ENCODE results near the gene CRISP1.
"Not testable (repeated sequence)": the region's sequence is repeated elsewhere in the genome, so short reads cannot be mapped to it uniquely, and the experiment has no call there.

The CRISP1 gene

DNA sequence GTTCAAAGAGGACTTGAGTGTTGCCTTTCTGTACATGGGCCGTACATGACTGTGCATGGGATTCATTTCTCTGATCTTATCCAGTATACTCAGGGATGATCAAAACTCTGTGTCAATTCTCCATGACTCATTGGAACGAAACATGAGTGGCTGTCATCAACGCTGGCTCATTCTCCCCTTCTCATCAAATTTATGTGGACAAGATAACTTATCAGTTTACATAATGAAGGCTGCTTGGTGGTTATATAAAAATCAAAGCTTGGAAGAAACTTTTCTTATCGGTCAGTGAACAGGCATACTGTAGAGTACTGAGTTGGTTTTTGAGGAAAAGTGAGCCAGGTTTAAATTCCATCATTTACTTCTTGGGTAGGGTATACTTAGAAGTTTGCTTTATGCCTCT, 24.9 kb downstream of the CRISP1 start:
- DNase-seq (ENCODE audit: low spot score) = no peak

DNA sequence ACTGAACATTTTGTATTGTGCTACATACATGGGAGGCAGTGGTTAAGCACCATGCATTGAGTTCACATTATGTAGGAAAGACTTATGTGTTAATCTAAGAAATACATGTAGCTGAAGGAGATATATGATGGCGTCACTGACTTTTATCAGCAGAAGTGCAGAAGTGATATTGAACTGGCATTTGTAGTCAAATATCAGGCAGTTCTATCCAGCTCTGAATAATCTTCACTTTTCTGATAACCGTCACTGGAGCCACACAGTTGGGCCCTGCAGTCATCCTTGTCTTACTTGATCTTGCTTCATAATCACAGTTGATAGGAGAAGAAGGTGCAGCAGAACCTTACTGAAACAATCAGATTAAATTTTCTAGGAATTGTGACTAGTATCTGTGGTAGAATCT, 26.4 kb downstream of the CRISP1 start:
- no peak for DNase-seq (ENCODE audit: low spot score)

DNA sequence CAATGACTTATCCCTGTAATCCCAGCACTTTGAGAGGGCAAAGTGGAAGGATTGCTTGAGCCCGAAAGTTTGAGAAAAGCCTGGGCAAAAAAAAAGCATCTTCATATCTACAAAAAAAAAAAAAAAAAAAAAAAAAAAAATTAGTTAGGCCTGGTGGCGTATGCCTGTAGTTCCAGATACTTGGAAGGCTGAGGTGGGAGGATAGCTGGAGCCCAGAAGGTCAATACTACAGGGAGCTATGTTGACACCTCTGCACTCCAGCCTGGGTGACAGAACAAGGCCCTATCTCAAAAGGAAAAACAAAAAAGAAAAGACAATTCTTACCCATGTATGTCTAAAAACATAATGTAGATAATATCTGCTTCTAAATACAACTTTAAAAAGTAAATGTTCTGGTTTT, 27.2 kb downstream of the CRISP1 start:
- DNase-seq (ENCODE audit: low spot score) = no peak

DNA sequence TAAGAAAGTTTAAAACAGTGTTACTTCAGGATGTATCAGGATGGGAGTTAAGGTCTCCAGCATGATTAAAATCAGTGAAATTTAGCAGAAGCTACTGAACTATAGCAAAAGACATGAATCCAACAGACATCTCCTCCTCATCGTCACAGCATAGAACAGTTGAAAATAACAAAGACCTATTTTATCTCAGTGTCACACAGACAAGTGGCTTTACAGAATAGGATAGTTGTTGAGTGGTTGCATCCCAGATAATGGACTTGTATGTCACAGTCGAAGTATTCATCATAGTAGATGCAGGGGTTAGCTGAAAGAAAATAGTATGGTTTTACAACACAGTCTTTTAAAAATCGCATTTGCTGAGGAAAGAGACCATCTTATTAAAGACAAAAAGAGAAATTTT, 31.2 kb downstream of the CRISP1 start:
- no peak for DNase-seq (ENCODE audit: low spot score)

DNA sequence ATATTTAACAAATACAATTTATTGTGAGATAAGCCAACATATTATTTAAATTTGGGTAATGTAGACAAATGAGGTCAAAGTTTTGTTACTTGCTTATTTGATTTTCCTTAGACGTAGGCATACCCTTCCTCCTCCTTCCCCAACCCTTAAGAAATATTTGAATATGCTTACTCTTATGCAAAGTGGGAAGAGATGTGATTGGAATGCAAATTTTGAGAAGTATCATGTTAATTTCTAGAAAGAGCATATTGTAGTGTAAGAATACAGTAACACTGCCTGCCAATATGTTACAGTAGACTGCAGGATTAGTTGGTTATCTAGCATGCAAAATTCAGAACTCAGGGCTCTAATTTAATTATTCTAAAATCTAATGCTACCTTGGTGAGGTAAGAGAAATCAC, 32.9 kb downstream of the CRISP1 start:
- no peak for DNase-seq (ENCODE audit: low spot score)

DNA sequence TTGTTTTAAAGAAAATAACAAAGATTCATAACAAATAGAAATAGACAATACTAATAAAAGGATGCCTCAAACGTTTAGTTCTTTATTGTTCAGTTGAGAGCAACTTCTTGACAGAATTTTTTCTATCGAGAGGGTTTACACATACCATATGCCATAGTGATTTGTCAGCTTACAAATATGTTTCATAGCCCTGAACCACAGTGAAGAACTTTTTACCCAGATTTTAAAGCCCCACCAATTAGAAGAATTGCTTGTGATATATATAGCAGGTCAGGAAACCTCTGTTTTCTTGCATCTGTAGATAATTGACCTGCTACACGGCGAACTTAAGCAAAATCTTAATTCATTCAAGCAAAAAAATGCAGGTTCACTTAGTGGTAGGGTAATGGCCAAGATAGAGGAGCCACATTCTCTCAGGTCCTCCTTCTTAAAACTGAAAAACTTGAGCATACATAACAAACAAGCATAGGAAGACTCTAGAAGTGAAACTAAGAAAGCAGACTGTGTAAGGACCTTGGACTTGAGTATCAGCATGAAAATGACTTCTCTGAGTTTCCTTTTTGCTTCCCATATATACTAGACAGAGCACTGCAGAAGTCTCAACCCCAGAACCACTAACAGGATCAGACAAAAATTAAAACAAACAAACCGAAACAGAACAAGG, 39.5 kb downstream of the CRISP1 start:
- no peak for DNase-seq (ENCODE audit: low spot score)

DNA sequence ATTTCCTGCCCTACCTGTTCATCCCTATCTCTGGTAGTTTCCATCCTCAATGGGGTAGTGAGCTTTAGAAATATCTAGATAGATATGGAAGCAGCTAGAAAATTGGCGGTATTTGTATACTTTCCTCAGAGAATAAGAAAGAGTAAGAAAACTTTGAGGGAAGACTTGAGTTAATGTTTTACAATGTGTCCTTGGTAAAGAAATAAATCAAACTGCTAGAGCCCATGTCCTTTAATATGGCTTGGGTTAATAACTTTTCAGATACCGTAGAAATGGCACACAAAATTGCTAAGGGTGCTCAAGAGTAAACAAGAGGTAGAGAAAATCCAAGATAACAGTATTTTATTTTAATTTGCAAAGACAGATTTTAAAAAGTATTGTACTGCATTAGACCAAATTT, 51.2 kb downstream of the CRISP1 start:
- DNase-seq (ENCODE audit: low spot score) = no peak

DNA sequence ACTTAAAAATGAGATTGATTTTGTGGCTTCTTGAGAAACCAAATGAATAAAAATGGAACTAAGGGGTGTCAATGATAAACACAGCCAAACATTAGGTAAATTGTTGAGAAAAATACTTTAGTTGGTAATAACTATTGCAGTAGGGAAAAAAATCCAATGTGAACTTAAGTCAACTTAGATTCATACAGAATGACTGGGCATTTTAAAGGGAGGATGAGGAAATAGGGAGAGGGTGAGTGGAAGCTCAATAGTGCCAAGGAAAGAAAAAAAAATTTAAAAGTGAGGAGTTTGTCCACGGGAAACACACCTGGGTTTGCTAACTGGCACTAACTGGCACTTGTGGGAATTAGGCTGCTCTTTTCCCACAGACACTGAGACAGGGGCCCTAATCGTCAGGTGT, 53.1 kb downstream of the CRISP1 start:
- no peak for DNase-seq (ENCODE audit: low spot score)

DNA sequence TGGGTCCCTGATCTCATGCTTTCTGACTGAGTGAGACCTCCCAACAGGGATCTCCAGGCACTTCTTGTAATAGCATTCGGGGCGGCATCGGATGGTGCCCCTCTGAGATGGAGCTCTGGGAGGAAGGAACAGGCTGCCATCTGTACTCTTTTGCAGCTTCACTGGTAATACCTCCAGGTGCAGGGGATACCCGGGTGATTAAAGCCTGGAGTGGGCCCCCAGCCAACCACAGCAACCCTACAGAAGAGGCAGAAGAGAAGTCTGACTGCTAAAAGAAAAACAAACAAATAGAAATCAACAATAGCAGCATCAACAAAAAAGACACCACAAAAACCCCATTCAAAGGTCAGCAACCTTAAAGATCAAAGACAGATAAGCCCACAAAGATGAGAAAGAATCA, 60.2 kb downstream of the CRISP1 start:
- no peak for DNase-seq (ENCODE audit: low spot score)

DNA sequence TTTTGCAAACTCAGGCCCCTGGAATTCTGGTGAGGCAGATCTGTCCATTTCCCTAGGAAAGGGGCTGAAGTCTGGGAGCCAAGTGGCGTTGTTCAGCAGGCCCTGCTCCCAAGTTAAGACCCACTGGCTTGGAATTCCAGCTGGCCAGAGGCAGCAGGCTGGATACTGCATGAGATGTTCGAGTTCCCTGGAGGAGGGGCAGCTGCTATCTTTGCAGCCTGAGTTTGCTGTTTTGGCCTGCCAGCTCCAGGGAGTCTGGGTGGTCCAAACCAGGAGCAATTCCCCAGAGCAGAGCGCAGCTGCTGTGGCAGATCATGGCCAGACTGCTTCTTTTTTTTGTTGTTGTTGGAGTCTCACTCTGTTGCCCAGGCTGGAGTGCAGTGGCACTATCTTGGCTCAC, 61.1 kb downstream of the CRISP1 start:
- DNase-seq (ENCODE audit: low spot score) = no peak

DNA sequence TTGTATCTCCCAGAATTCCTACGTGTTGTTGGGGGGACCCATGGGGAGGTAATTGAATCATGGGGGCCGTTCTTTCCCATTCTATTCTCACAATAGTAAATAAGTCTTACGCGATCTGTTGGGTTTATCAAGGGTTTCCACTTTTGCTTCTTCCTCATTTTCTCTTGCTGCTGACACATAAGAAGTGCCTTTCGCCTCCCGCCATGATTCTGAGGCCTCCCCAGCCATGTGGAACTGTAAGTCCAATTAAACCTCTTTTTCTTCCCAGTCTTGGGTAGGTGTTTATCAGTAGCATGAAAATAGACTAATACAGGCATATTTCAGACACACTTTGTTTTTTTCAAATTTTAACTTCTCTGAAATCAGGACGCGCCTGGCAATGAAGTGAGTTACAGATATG, 64.8 kb downstream of the CRISP1 start:
- no peak for DNase-seq (ENCODE audit: low spot score)

DNA sequence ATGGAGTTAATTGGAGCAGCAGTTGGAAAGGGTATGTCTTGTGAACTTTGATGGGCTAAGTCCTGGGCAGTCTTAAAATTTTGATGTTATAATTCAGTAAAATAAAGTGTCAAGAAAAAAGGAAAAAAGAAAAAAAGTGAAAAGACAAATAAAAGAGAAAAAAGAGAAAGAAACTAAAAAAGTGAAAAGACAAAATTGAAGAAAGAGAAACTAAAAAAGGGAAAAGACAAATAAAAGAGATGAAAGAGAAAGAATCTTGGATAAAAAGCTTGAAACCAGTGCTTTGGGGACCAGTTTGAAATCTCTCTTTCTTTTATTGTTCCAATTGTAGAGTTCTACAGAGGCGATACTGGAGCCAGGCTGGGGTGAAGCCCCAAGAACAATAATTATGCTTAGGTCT, 67.2 kb downstream of the CRISP1 start:
- DNase-seq (ENCODE audit: low spot score) = no peak

DNA sequence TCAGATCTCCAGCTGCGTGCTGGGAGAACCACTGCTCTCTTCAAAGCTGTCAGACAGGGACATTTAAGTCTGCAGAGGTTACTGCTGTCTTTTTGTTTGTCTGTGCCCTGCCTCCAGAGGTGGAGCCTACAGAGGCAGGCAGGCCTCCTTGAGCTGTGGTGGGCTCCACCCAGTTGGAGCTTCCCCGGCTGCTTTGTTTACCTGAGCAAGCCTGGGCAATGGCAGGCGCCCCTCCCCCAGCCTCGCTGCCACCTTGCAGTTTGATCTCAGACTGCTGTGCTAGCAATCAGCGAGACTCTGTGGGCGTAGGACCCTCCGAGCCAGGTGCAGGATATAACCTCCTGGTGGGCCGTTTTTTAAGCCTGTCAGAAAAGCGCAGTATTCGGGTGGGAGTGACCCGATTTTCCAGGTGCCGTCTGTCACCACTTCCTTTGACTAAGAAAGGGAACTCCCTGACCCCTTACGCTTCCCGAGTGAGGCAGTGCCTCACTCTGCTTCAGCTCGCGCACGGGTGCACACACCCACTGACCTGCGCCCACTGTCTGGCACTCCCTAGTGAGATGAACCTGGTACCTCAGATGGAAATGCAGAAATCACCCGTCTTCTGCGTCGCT, 69.4 kb downstream of the CRISP1 start:
- DNase-seq (ENCODE audit: low spot score) = not testable (repeated sequence)

DNA sequence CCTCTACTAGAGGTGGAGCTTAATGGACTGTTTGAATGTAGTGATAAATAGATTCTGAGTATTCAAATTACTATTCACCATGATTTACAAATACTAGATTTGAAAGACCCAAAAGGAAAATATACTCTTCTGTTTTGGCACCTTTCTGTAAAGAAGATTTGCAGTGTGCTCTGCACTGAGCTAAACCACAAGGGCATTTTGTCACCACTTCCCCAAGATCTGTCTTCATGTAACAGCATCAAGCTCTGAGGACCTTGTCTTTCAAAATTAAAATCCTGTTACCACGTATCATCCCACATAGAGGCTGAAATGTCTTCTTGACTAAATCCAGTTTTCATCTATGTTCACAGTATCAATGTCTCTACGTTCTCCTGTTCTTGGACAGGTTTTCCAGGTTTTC, 76.0 kb downstream of the CRISP1 start:
- DNase-seq (ENCODE audit: low spot score) = no peak

DNA sequence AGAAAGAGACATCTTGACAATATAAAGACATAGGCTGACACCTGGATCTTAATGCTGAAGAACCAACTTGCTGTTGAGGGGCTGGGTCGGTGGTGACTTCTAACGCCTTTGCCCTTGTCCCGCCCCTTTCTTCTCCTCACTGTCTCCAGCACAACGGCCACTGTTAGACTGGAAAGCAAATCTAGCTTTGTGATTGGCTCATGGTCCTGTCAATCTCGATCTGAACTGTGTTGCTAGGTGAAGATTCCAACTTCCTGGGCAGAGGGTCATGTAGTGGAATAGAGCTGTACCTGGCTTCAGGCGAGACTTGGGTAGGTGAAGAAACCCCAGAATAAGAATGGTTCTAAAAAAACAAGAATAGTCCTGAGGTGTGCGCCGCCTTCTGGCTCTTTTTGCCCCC, 79.2 kb downstream of the CRISP1 start, which contains the start of gene PGK2:
Gene PGK2 (minus strand): TSS at position 110 of the 400 bp plus-strand sequence. CDS start 98 bp downstream, at position 12.
- no peak for DNase-seq (ENCODE audit: low spot score)

DNA sequence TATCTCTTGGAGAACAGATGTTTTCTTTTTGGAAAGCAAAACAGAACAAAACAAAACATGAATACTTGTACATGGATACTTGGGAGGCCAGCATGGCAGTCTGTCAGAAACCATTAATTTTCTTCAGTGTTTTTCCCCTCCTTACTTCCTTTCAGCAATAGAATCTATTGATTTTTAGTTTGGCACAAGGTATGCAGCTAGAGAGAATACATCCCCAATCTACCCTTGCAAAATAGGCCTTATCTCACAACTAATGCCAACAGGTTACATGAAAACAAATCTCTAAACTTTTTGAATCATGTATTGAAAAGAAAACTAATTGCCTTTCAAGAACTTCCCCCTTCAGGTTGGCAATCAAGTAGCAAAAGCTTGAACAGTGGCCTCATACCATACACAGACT, 82.1 kb downstream of the CRISP1 start:
- no peak for DNase-seq (ENCODE audit: low spot score)
